Fibroblast of the aortic adventitia (primary cell): ENCODE data around the gene TMEM44. TPM values are rescaled to one million over a fixed set of nuclear protein-coding genes. Genes with fewer than 3 reads are reported as not detected.

ENCODE experiments used
- DNase-seq: peaks from one replicate; pipeline ENCODE4 v3.0.0-alpha.2; 2010; ENCODE audit warnings: low read depth
- H3K4me3 ChIP-seq: 2 replicates; pipeline ENCODE4 v1.5.1; 2011; ENCODE audit warnings: low read depth, mild to moderate bottlenecking, control low read depth, low read length, moderate library complexity
- total RNA-seq: library from RNA; depleted of rRNA; stranded (reverse); fragments of >200 nt; gene quantifications from 2 replicates; pipeline ENCODE4 v1.2.3, GENCODE V29; 2012; ENCODE audit warnings: low replicate concordance
- TF ChIP-seq, protein P1 (sequence below): IDR thresholded peaks from 2 replicates; pipeline ENCODE4 v1.5.1; 2011; ENCODE audit warnings: mild to moderate bottlenecking, low read length, control low read depth, inconsistent platforms; ENCODE audit not compliant: insufficient read depth

TMEM44 gene
- total RNA-seq, 1 donor = 16.7 TPM

DNA sequence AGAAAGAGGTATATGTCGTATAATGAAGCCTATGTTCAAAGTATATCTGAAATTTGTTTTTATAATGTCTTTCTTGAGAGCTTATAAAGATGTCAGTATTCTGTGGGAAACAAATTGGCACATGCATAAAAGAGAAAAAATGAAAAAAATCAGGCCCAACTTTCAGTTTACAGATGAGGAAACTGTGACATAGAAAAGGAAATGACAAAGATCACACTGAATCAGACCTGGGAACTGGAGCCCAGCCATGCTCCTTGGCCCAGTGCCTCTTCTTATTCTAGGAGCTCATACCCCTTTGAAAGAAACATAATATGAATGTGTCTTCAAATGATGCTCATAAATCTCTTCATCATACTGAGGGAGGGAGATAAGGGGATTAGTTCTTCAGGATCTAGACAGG, 48.4 kb downstream of the TMEM44 start:
- no peak overlapping the region for H3K4me3 ChIP-seq
- DNase-seq = peak; percentile 79
- TF ChIP-seq, protein P1, sequence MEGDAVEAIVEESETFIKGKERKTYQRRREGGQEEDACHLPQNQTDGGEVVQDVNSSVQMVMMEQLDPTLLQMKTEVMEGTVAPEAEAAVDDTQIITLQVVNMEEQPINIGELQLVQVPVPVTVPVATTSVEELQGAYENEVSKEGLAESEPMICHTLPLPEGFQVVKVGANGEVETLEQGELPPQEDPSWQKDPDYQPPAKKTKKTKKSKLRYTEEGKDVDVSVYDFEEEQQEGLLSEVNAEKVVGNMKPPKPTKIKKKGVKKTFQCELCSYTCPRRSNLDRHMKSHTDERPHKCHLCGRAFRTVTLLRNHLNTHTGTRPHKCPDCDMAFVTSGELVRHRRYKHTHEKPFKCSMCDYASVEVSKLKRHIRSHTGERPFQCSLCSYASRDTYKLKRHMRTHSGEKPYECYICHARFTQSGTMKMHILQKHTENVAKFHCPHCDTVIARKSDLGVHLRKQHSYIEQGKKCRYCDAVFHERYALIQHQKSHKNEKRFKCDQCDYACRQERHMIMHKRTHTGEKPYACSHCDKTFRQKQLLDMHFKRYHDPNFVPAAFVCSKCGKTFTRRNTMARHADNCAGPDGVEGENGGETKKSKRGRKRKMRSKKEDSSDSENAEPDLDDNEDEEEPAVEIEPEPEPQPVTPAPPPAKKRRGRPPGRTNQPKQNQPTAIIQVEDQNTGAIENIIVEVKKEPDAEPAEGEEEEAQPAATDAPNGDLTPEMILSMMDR = no peak

DNA sequence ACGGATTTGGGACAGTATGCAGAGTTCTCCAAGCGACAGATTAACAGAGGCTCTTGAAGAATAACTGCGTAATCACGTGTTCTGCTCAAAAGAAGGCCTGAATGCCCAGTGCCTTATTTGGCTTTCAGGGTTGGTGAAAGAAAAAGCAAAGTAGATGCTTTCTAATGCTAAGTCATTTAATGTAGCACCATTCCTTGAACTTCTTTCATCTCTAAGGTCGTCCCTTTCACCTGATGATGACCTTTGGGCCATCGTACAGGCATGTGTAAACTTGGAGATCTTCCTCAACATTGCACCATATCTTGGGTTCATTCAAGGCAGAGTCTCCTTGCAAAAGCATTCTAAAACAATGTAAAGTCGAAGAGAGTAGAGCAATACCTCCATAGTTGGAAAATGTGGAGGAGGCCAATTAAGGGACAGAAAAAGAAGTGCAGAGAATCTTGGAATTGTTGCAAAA, 48.9 kb downstream of the TMEM44 start:
- TF ChIP-seq, protein P1 = no peak
- H3K4me3 ChIP-seq = peak overlapping the region; percentile 79
- no peak for DNase-seq

DNA sequence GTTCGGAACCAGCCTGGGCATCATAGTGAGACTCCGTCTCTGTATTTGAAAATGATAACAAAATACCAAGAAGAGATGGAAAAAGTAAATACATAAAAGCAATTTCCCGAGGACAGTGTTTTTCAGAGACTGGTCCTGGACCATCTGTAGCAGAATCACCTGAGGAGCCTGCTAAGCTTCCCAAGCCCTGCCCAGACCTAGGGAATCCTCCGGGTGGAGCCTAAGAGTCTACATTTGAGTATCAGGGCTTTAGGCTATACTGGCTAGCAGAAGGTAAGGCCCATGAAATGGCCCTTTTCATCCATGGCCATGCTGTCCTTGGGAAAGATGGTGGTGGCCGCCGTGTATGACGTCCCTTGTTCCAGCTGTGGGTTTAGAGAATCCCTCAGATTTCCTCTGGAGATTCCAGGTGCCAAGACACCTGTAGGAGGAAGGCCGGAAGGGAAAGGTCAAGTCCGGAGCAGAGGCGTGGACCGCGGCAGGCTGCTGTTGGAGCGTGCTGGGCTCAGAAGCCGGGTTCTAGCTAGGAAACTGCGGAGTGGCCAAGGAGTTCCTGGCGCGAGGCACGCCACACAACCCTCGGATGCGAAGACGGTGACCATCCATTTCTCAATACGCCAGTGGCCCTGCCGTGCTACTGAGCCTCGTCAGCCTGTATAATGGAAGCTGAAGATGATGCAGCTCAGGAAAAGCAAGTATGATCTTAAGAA, 50.9 kb downstream of the TMEM44 start:
- no peak overlapping the region for H3K4me3 ChIP-seq
- no peak for DNase-seq
- TF ChIP-seq, protein P1 = no peak

DNA sequence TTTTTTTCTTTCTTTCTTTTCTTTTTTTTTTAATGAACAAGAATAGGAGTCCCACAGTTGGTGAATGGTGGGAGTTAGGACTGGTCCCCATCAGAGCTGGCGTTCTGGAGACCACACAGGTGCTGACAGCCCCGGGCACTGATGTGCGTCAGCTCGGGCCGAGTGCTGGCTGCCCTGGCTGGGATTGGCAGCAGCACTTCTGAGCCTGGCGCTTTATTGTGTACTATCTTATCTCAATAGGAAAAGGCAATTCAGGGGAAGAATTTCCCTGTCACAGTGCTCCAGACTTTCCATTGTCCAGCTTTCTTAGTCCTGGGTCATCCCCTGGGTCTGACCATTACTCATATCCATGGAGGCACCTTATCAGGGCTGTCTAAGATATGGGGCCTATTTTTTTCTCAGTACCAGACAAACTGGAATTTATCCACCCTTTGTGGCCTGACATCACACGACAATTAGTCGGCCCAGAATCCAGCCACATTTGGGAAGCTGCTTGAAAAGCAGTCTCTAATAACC, 54.1 kb downstream of the TMEM44 start:
- DNase-seq = peak; percentile 100
- no peak overlapping the region for H3K4me3 ChIP-seq
- TF ChIP-seq, protein P1 = no peak

DNA sequence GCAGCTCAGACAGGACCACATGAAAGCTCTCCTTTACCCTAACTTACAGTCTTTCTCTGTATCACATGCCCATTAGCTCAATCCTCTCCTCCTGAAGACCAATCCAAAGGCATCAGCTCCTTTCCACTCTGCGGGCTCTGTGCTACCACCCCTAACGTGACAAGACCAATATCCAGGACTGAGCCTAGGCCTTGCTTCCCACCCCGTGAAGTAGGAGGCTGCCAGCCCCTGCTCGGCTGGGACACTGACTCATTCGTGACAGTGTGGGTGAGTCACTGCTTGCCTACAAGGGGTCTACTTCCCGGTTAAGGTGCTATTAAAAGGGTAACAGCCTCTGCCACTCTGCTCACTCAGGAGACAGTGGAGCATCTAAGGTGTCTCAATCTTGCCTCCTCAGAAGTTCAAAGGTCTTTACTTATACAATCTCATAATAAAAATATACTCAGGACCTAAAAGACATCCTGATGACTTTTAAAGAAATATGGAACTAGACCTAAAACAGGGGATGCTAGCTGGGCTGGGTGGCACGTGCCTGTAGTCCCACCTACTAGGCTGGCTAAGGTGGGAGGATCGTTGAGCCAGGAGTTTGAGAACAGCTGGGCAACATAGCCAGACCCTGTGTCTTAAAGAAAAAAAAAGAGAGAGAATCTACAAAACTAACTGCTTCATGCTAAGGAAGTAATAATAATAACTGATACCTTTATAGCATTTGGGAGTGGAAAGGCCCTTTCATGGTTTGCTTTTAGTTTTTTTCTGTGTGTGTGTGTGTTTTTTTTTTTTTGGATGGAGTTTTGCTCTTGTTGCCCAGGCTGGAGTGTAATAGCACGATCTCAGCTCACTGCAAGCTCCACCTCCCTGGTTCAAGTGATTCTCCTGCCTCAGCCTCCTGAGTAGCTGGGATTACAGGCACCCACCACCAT, 55.0 kb downstream of the TMEM44 start:
- DNase-seq = peak; percentile 96
- TF ChIP-seq, protein P1 = no peak
- H3K4me3 ChIP-seq = no peak overlapping the region

DNA sequence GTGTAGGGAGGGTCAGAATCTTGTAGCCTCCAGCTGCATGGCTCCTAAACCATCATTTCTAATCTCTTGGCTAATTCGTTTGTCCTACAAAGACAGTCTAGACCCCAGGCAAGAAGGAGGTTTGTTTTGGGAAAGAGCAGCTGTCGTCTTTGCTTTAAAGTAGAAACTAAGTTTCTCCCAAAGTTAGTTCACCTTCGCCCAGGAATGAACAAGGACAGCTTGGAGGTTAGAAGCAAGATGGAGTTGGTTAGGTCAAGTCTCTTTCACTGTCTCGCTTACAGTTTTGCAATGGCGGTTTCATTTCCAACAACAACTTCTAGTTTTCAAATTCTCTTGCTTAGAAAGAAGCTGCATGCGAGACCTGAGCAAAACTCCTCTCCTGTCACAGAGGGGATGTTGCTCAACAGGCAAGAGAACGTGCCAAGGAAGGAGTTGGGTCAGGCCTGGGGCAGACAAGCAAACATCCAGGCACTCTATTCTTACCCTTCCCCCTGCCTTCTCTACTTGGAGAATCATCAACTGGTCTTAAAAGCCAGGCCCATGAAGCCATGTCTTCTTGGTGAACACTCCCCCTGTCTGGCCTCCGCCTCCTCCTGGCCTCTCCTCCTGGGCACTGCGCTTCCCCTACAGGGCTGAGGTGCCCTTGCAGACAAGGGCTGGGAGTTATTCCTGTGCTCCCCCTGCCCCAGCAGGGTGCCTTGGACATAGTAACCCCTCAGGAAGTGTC, 57.6 kb downstream of the TMEM44 start:
- DNase-seq = peak; percentile 99
- no peak overlapping the region for H3K4me3 ChIP-seq
- TF ChIP-seq, protein P1 = peak; percentile 60
